ENCODE data around the gene STK40.

The STK40 gene

GRCh38 chr1:36367798-36368197 lies 17.9 kb downstream of the STK40 start:
- ATAC-seq (no peak), DNase-seq (no peak)
- H3K9me3 Mint-ChIP-seq, result no peaks in the 10 kb centered on the region
- H3K4me3 Mint-ChIP-seq, result no peak overlapping the region
- peaks cover 49% of the 10 kb centered on the region for H3K4me1 Mint-ChIP-seq
- H3K36me3 Mint-ChIP-seq (ENCODE audit: low read depth), result peaks cover 6% of the 10 kb centered on the region
- H3K27ac Mint-ChIP-seq, result peak overlapping the region; percentile 44
- no peaks in the 10 kb centered on the region for H3K27me3 Mint-ChIP-seq

GRCh38 chr1:36367066-36367465 lies 18.7 kb downstream of the STK40 start:
- Mint-ChIP-seq H3K4me1 (peaks cover 45% of the 10 kb centered on the region), H3K4me3 (no peak overlapping the region), H3K36me3 (ENCODE audit: low read depth) (peaks cover 8% of the 10 kb centered on the region), H3K27ac (peak overlapping the region; percentile 44), H3K27me3 (no peaks in the 10 kb centered on the region), H3K9me3 (no peaks in the 10 kb centered on the region)
- DNase-seq (no peak), ATAC-seq (no peak)

GRCh38 chr1:36366091-36366661 lies 19.5 kb downstream of the STK40 start:
- DNase-seq, result peak; percentile 40
- no peak overlapping the region for H3K4me3 Mint-ChIP-seq
- no peaks in the 10 kb centered on the region for H3K9me3 Mint-ChIP-seq
- H3K4me1 Mint-ChIP-seq, result peaks cover 45% of the 10 kb centered on the region
- ATAC-seq, result peak; percentile 62
- peak overlapping the region; percentile 44 for H3K27ac Mint-ChIP-seq
- H3K36me3 Mint-ChIP-seq (ENCODE audit: low read depth), result peaks cover 11% of the 10 kb centered on the region
- H3K27me3 Mint-ChIP-seq, result no peaks in the 10 kb centered on the region

GRCh38 chr1:36365381-36365780 lies 20.3 kb downstream of the STK40 start:
- no peak for ATAC-seq
- DNase-seq, result no peak
- Mint-ChIP-seq H3K27ac (peak overlapping the region; percentile 44), H3K4me3 (no peak overlapping the region), H3K4me1 (peaks cover 45% of the 10 kb centered on the region), H3K9me3 (no peaks in the 10 kb centered on the region), H3K27me3 (no peaks in the 10 kb centered on the region), H3K36me3 (ENCODE audit: low read depth) (peaks cover 11% of the 10 kb centered on the region)

GRCh38 chr1:36359911-36360550 lies 25.7 kb downstream of the STK40 start:
- Mint-ChIP-seq H3K4me1 (peaks cover 15% of the 10 kb centered on the region), H3K27ac (peak overlapping the region; percentile 74), H3K9me3 (no peaks in the 10 kb centered on the region), H3K4me3 (no peak overlapping the region), H3K27me3 (no peaks in the 10 kb centered on the region), H3K36me3 (ENCODE audit: low read depth) (peaks cover 21% of the 10 kb centered on the region)
- DNase-seq (no peak), ATAC-seq (no peak)

GRCh38 chr1:36359383-36359782 lies 26.3 kb downstream of the STK40 start:
- Mint-ChIP-seq H3K36me3 (ENCODE audit: low read depth) (peaks cover 23% of the 10 kb centered on the region), H3K27me3 (no peaks in the 10 kb centered on the region), H3K27ac (peak overlapping the region; percentile 74), H3K4me3 (no peak overlapping the region), H3K4me1 (peaks cover 15% of the 10 kb centered on the region), H3K9me3 (no peaks in the 10 kb centered on the region)
- ATAC-seq (no peak), DNase-seq (no peak)

GRCh38 chr1:36358514-36359084 lies 27.1 kb downstream of the STK40 start:
- DNase-seq, result no peak
- H3K36me3 Mint-ChIP-seq (ENCODE audit: low read depth), result peaks cover 29% of the 10 kb centered on the region
- no peak for ATAC-seq
- H3K4me1 Mint-ChIP-seq, result peaks cover 15% of the 10 kb centered on the region
- H3K27me3 Mint-ChIP-seq, result no peaks in the 10 kb centered on the region
- no peaks in the 10 kb centered on the region for H3K9me3 Mint-ChIP-seq
- no peak overlapping the region for H3K4me3 Mint-ChIP-seq
- no peak overlapping the region for H3K27ac Mint-ChIP-seq

GRCh38 chr1:36355811-36356210 lies 29.9 kb downstream of the STK40 start:
- DNase-seq (no peak), ATAC-seq (no peak)
- Mint-ChIP-seq H3K36me3 (ENCODE audit: low read depth) (peaks cover 30% of the 10 kb centered on the region), H3K27me3 (no peaks in the 10 kb centered on the region), H3K4me3 (no peak overlapping the region), H3K9me3 (no peaks in the 10 kb centered on the region), H3K27ac (no peak overlapping the region), H3K4me1 (peaks cover 33% of the 10 kb centered on the region)

- DNase-seq (no peak), ATAC-seq (no peak)
- Mint-ChIP-seq H3K4me1 (peaks cover 34% of the 10 kb centered on the region), H3K27me3 (no peaks in the 10 kb centered on the region), H3K4me3 (no peak overlapping the region), H3K27ac (no peak overlapping the region), H3K9me3 (no peaks in the 10 kb centered on the region), H3K36me3 (ENCODE audit: low read depth) (peaks cover 29% of the 10 kb centered on the region)
Observed at GRCh38 chr1:36354486-36354885, 31.2 kb downstream of the STK40 start.

- no peak overlapping the region for H3K4me3 Mint-ChIP-seq
- H3K27ac Mint-ChIP-seq, result no peak overlapping the region
- DNase-seq, result no peak
Observed at GRCh38 chr1:36352910-36353878, 32.5 kb downstream of the STK40 start.

GRCh38 chr1:36352125-36352909 lies 33.4 kb downstream of the STK40 start:
- peaks cover 34% of the 10 kb centered on the region for H3K36me3 Mint-ChIP-seq (ENCODE audit: low read depth)
- no peaks in the 10 kb centered on the region for H3K9me3 Mint-ChIP-seq
- ATAC-seq (no peak), DNase-seq (no peak)
- H3K27me3 Mint-ChIP-seq, result no peaks in the 10 kb centered on the region
- no peak overlapping the region for H3K27ac Mint-ChIP-seq
- no peak overlapping the region for H3K4me3 Mint-ChIP-seq
- H3K4me1 Mint-ChIP-seq, result peaks cover 32% of the 10 kb centered on the region

More at GRCh38 chr1:36352910-36353878, 32.5 kb downstream of the STK40 start:
- H3K4me1 Mint-ChIP-seq, result peaks cover 32% of the 10 kb centered on the region
- H3K27me3 Mint-ChIP-seq, result no peaks in the 10 kb centered on the region
- H3K9me3 Mint-ChIP-seq, result no peaks in the 10 kb centered on the region
- H3K36me3 Mint-ChIP-seq (ENCODE audit: low read depth), result peaks cover 32% of the 10 kb centered on the region
- no peak for ATAC-seq

GRCh38 chr1:36351227-36351977 lies 34.3 kb downstream of the STK40 start:
- Mint-ChIP-seq H3K9me3 (no peaks in the 10 kb centered on the region), H3K27ac (no peak overlapping the region), H3K4me3 (no peak overlapping the region), H3K27me3 (no peaks in the 10 kb centered on the region), H3K4me1 (peaks cover 32% of the 10 kb centered on the region), H3K36me3 (ENCODE audit: low read depth) (peaks cover 31% of the 10 kb centered on the region)
- ATAC-seq (peak; percentile 7), DNase-seq (no peak)

GRCh38 chr1:36350659-36351226 lies 35.0 kb downstream of the STK40 start:
- peak overlapping the region; percentile 69 for H3K27ac Mint-ChIP-seq
- no peaks in the 10 kb centered on the region for H3K27me3 Mint-ChIP-seq
- H3K4me3 Mint-ChIP-seq, result no peak overlapping the region
- peak; percentile 79 for ATAC-seq
- H3K36me3 Mint-ChIP-seq (ENCODE audit: low read depth), result peaks cover 34% of the 10 kb centered on the region
- H3K9me3 Mint-ChIP-seq, result no peaks in the 10 kb centered on the region
- peak; percentile 42 for DNase-seq
- peaks cover 32% of the 10 kb centered on the region for H3K4me1 Mint-ChIP-seq

All from activated naive CD8-positive, alpha-beta T cell treated with anti-CD3 and anti-CD28 coated beads, Interleukin-2, amount 50 U/mL, for 24 hours (primary cell).